GM19438 (cell line): ENCODE data around the gene KCTD7.
"Not testable (repeated sequence)": the region's sequence is repeated elsewhere in the genome, so short reads cannot be mapped to it uniquely, and the experiment has no call there.

ENCODE experiments used
- ATAC-seq: cut with Tn5 transposase; IDR thresholded peaks from one replicate; pipeline ENCODE4 v1.9.1; 2021; ENCODE audit warnings: low read depth; ENCODE audit not compliant: unreplicated experiment

The KCTD7 gene

GRCh38 chr7:66628361-66629221 lies at the start of gene KCTD7:
TSS of gene KCTD7 (plus strand) at chr7:66628881. CDS start at chr7:66629065, 184 bp downstream.
- peak; percentile 85 for ATAC-seq

GRCh38 chr7:66580380-66580779 lies 48.3 kb upstream of the KCTD7 start:
- ATAC-seq, result not testable (repeated sequence)

- not testable (repeated sequence) for ATAC-seq
These were observed 45.7 kb upstream of the KCTD7 start for GRCh38 chr7:66582816-66583489.

- ATAC-seq, result no peak
These were observed 45.1 kb upstream of the KCTD7 start for GRCh38 chr7:66583490-66584110.

- no peak for ATAC-seq
These were observed 42.5 kb upstream of the KCTD7 start for GRCh38 chr7:66586181-66586580.

GRCh38 chr7:66588226-66588625 lies 40.5 kb upstream of the KCTD7 start:
- not testable (repeated sequence) for ATAC-seq

- not testable (repeated sequence) for ATAC-seq
These were observed 39.7 kb upstream of the KCTD7 start for GRCh38 chr7:66588856-66589570.

- not testable (repeated sequence) for ATAC-seq
These were observed 38.2 kb upstream of the KCTD7 start for GRCh38 chr7:66590302-66591057.

GRCh38 chr7:66591058-66591798 lies 37.5 kb upstream of the KCTD7 start:
- peak; percentile 18 for ATAC-seq

GRCh38 chr7:66591799-66592596 lies 36.7 kb upstream of the KCTD7 start:
- peak; percentile 95 for ATAC-seq

- ATAC-seq, result peak; percentile 10
These were observed 36.0 kb upstream of the KCTD7 start for GRCh38 chr7:66592597-66593146.

- not testable (repeated sequence) for ATAC-seq
These were observed 34.6 kb upstream of the KCTD7 start for GRCh38 chr7:66594082-66594481.

- no peak for ATAC-seq
These were observed 31.2 kb upstream of the KCTD7 start for GRCh38 chr7:66597461-66597860.

- no peak for ATAC-seq
These were observed 26.5 kb upstream of the KCTD7 start for GRCh38 chr7:66602159-66602558.

GRCh38 chr7:66604198-66604597 lies 24.5 kb upstream of the KCTD7 start:
- ATAC-seq, result no peak

GRCh38 chr7:66606540-66607291 lies 22.0 kb upstream of the KCTD7 start:
- ATAC-seq, result not testable (repeated sequence)

GRCh38 chr7:66609176-66609575 lies 19.5 kb upstream of the KCTD7 start:
- ATAC-seq, result no peak
